GM18507 (cell line): Measurements from ENCODE around the gene TRABD2B.

Experiments
- DNase-seq: peaks from one replicate; pipeline ENCODE4 v3.0.0; 2011; ENCODE audit warnings: low read depth; ENCODE audit not compliant: insufficient read length; ENCODE audit errors: extremely low spot score
- FAIRE-seq: peaks from 2 replicates; lab custom pipeline; 2011; peaks lifted over from hg19 to GRCh38; lab: Jason Lieb, UNC

TRABD2B gene

GRCh38 chr1:47818682-47819573, 178.3 kb downstream of the TRABD2B start:
- FAIRE-seq: no peak
- DNase-seq: no peak

- FAIRE-seq (no peak), DNase-seq (no peak)
Observed at GRCh38 chr1:47817861-47818260, 179.3 kb downstream of the TRABD2B start.

GRCh38 chr1:47816325-47817071, 180.7 kb downstream of the TRABD2B start:
- FAIRE-seq (no peak), DNase-seq (no peak)

GRCh38 chr1:47814612-47815395, 182.4 kb downstream of the TRABD2B start:
- FAIRE-seq (no peak), DNase-seq (no peak)

GRCh38 chr1:47813970-47814369, 183.2 kb downstream of the TRABD2B start:
- DNase-seq (no peak), FAIRE-seq (no peak)

- no peak for DNase-seq
- no peak for FAIRE-seq
Observed at GRCh38 chr1:47812904-47813514, 184.2 kb downstream of the TRABD2B start.

- DNase-seq (no peak), FAIRE-seq (no peak)
Observed at GRCh38 chr1:47810964-47811682, 186.1 kb downstream of the TRABD2B start.

- no peak for FAIRE-seq
- no peak for DNase-seq
Observed at GRCh38 chr1:47809301-47810084, 187.7 kb downstream of the TRABD2B start.

- FAIRE-seq: no peak
- no peak for DNase-seq
Observed at GRCh38 chr1:47808612-47809011, 188.6 kb downstream of the TRABD2B start.

- DNase-seq: no peak
Observed at GRCh38 chr1:47805921-47806361, 191.2 kb downstream of the TRABD2B start.

GRCh38 chr1:47805018-47805417, 192.2 kb downstream of the TRABD2B start:
- DNase-seq (no peak), FAIRE-seq (no peak)

More at GRCh38 chr1:47805921-47806361, 191.2 kb downstream of the TRABD2B start:
- FAIRE-seq: no peak

- FAIRE-seq (no peak), DNase-seq (no peak)
Observed at GRCh38 chr1:47803815-47804501, 193.2 kb downstream of the TRABD2B start.

- no peak for DNase-seq
- FAIRE-seq: no peak
Observed at GRCh38 chr1:47797575-47797974, 199.6 kb downstream of the TRABD2B start.

GRCh38 chr1:47796626-47797025, 200.6 kb downstream of the TRABD2B start:
- DNase-seq (no peak), FAIRE-seq (no peak)

- DNase-seq (no peak), FAIRE-seq (no peak)
Observed at GRCh38 chr1:47795102-47795501, 202.1 kb downstream of the TRABD2B start.

GRCh38 chr1:47794530-47794929, 202.7 kb downstream of the TRABD2B start:
- FAIRE-seq (no peak), DNase-seq (no peak)

GRCh38 chr1:47794081-47794480, 203.1 kb downstream of the TRABD2B start:
- no peak for DNase-seq
- no peak for FAIRE-seq

- DNase-seq (no peak), FAIRE-seq (no peak)
Observed at GRCh38 chr1:47793563-47793962, 203.6 kb downstream of the TRABD2B start.
